ENCODE measurements around the gene FCGBP.
"Not testable (repeated sequence)": the region's sequence is repeated elsewhere in the genome, so short reads cannot be mapped to it uniquely, and the experiment has no call there.

FCGBP gene

DNA sequence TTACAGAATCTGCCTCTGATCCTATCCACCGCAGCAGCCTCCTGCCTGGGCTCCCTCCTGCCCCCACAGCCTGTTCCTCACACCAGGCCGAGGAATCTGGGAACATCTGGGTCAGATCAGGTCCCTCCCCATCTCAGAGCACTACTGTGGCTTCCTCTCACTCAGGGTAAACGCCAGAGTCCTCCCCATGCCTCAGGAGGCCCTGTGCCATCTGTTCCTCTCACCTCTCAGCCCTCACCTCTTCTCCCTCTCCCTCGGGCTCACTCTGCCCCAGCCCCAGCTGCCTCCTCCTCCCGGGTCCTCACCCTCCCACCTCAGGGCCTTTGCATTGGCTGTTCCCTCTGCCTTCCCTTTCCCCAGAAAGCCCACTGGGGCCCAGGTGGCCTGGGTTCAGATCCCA lies 18.2 kb downstream of the FCGBP start:
- no peak for DNase-seq

DNA sequence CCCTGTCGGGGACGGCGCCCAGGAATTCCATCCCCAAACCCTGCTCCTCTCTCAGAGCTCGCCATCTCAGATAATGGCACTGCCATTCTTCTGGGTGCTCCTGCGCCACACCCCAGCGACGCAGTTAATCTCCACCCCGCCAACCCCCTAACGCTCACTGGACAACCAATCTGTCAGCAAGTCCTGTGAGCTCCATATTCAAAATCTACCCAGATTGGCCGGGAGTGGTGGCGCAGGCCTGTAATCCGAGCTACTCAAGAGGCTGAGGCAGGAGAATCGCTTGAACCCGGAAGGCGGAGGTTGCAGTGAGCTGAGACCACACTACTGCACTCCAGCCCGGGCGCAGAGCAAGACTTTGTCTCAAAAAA lies 18.6 kb downstream of the FCGBP start:
- peak; percentile 28 for DNase-seq

DNA sequence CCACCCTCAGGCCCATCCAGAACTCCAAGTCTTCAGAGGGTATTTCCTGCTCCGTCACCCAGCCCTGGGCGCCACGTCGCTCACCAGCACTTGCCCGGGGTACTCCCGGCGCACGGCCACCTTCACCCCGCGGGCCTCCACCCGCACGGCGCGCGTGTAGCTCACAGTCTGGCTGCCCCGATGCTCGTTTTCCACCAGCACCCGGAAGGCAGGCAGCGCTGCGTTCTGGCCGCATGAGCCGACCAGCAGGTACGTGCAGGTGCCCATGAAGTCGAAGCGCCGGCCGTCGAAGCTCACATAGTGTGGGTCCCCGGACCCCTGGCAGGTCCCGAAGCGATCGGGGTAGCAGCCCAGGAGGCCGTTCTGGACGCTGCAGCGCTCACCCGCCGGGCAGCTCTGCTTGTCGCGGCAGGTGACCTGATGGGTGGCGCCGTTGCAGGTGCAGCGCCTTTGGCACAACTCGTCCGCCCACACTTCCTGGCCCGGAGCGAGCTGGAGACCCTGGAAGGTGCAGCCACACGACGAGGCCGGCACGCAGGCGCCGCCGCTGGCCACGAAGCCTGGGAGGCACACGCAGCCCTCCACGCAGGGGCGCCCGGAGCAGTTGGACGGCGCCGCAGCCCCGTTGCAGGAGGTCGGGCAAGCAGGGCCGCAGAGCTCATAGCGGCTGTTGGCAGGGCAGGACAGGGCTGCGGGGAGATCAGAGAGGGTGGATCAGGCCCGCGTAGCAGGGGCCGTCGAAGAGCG lies 19.2 kb downstream of the FCGBP start:
- DNase-seq, result no peak

DNA sequence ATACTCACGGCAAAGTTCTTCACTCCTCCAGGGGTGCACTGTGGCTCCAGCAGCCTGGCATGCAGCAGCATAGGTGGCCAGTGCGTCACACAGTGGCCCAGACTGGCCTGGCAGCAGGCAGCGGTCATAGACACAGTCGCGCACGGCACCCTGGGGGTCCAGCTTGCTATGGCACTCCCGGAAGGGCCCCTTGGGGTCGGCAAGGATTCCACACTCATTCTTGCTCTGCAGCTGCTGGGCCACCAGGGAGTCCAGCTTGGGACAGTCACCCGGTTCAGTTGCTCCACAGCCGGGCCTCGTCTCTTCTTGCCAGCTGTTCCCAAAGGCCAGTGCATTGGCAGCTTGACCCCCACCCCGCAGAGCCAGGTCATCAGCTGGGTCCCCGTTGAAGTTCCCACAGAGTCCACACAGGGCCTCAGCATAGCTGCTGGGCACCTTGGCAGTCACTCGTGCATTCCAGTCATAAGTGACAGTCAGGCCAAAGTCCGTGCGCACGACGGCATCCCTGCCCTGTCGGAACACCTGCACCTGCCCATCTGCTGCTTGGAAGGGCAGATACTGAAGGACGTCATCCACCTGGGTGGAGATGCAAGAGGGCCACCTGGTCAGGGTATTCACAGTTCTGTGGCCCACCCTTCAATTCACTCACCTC lies 20.6 kb downstream of the FCGBP start:
- DNase-seq, result no peak

DNA sequence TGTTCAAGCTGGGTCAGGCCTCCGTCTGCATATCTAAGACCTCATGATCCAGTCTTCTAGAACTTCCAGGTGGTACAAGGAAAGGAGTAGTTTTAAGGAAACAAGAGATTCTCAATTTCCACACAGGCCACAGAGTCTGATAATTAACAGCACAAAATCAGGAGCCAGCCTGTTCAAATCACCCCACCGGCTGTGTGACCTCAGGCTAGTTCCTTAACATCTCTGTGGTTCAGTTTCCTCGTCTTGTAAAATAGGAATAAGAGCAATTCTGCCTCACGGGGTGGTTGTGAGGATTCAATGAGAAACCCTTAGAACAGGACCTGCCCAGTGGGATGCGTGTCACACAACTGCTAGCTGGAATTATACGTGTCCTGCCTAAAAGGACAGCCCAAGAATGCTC lies 25.6 kb downstream of the FCGBP start:
- DNase-seq, result no peak

DNA sequence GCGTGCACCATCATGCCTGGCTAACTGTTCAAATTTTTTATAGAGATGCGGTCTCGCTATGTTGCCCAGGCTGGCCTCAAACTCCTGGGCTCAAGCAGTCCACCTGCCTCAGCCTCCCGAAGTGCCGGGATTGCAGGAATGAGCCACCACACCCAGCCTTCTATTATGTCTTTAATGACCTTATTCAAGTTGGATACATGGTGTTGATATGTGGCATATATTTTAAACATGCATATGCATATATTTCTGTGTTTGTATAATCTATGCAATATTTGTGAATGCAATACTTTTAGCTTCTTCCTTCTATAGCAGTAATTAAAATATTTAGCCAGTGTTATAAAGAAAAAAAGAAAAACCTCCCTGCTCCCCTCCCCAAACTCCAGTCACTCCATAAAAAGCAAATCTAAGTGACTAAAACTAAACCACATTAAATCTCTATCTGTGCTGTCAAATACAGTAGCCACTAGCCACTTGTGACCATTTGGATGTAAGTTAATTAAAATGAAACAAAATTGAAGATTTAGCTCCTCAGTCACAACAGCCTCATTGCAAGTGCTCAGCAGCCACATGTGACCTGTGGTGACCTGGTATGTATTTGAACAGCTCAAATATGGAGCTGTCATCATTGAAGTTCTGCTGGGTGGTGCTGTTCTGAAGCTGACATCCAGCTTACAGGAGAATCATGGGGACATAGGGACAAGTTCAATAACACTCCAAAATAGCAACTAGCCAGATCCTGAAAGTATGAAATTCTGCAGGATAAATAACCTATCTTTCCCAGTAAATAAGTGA lies 27.4 kb downstream of the FCGBP start:
- DNase-seq, result no peak

DNA sequence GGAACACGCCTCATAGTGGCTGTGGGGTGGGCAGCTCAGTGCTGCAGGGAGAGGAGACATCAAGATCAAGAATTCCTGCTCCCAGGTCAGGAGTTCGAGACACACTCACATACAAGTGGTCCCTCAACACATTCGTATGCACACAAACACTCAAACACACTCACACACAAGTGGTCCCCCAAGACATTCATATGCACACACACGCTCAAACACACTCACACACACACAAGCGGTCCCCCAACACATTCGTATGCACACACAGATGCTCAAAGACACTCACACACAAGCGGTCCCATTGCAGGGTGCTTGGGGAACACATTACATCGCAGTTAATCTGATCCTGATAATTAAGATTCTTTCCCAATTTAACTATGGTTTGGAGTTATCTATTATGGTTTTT lies 28.2 kb downstream of the FCGBP start:
- no peak for DNase-seq

DNA sequence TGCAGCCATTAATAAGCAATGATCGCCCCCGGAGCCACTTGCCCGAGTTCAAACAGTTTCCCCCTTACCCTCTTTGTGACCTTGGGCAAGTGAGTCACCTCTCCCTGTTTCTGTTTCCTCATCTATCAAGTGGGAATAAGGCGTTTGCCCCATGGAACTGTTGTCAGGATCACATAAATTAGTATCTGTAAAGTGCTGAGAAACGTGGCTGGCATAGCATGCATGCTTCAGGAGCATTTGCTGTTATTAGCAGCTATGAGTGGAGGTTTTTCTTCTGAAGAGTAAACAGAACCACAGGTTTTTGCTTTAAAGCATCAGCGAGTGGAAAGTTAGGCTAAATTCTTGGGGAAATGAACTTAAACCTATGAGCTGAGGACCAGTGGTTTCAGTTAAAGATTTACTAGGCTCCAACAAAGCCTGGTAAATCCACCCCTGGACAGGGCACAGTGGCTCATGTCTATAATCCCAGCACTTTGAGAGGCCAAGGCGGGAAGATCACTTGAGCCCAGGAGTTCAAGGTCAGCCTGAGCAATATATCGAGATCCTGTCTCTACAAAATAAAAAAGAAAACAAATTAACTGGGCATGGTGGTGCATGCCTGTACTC lies 30.8 kb downstream of the FCGBP start:
- not testable (repeated sequence) for DNase-seq

DNA sequence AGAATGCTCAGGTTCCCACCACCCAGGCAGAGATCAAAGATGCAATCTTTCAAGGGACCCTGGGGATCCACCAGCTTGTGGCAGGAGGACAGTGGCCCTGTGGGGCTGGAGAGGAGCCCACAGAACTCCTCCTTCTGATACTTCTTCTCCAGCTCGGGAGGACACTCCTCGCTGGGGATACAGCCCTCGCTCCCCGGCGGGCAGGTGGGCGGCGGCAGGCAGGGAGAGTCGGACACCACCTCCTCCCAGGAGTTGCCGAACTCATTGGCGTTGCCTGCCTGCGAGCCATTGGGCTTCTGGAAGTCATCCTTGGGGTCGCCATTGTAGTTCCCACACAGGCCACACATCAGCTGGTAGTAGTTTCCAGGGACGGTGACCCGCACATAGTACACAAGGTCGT lies 32.1 kb downstream of the FCGBP start:
- DNase-seq, result not testable (repeated sequence)

DNA sequence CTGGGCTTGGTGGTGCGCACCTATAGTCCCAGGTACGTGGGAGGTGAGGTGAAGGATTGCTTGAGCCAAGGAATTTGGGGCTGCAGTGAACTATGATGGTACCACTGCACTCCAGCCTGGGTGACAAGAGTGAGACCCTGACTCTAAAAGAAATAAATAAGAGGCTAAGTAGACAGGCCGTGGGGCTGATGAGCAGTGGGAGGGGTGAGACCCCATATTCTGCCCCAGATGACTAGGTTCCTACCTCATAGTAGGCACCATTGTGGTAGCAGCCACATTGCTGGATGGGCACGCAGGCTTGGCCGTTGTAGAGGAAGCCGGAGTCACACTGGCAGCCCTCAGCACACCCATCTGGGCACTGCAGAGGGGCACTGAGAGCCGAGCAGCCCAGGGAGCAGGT lies 32.8 kb downstream of the FCGBP start:
- not testable (repeated sequence) for DNase-seq

DNA sequence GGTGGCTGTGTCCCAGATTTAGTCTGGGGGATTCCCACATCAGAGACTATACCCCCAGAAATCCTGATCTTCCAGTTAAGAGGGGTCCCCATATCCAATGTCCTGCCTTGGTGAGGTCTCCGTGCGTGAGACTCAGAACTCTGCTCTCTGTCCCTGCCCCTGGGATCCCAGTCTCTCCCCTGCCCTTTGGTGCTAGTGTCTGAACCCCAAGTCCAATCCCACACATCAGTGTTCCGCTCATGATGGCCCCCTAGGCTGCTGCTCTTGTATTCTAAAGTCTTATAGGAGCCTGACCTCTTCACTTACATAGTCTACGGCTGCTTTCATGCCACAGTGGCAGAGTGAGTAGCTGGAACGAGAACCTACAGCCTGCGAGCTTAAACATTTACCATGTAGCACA lies 35.6 kb downstream of the FCGBP start:
- not testable (repeated sequence) for DNase-seq

DNA sequence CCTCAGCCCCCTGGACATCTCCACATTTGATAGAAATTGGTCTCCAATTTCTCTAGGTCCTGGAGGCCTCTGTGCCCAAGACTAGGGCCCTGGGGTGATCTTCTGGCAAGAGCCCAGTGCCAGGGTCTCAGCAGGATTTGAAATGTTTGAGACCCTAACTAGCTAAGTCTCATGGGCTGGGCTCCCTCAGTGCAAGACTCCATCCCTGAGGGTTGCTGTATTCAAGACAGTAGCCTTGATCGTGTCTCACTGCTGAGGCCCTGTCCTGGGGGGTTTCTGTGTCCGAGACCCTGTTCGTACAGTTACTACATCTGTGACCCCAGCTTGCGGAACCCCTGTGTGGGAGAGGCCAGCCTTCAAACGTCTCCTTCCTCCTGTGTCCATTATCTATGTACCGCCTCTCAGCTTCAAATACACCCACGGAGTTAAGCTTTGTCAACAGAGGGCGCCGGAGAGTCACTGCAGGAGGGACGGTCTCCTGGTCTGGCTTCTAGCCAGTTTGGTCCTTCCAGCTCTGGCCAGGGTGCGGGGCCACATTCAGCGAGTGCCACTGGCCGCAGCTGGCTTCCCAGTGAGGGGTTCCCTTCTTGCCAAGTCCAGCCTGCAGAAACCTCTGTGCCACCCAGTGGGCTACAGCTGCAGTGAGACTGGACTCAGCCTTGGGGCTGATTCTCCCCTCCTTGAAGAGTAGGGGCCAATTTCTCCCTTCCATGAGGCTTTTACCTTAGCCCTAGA lies 36.8 kb downstream of the FCGBP start:
- peak; percentile 26 for DNase-seq

DNA sequence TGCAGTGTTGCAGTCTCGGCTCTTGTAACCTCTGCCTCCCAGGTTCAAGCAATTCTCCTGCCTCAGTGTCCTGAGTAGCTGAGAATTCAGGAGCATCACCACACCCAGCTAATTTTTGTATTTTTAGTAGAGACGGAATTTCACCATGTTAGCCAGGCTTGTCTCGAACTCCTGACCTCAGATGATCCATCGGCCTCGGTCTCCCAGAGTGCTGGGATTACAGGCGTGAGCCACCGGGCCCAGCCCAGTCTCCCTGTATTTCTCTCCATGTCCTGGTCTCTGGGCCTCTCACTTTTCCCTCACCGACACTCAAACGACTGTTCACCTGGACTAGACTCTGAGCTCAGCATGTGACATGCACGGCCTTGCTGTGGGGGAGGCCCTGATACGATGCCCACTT lies 39.3 kb downstream of the FCGBP start:
- DNase-seq, result not testable (repeated sequence)

DNA sequence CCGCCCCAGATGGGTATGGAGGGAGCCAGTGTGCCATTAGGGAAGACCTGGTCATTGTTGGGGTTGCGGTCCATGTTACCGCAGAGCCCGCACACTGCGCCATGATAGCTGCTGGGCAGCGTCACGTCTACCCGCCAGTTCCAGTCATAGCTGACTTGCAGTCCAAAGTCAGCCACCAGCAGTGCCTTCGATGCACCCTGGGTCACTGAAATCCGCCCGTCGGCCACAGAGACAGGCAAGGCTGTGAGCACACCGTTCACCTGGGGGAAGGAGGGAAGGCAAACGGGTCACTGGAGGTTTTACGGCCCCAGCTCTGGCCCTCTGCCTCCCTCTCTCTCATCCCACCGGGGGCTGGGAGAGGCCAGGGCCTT lies 40.2 kb downstream of the FCGBP start:
- DNase-seq, result not testable (repeated sequence)

DNA sequence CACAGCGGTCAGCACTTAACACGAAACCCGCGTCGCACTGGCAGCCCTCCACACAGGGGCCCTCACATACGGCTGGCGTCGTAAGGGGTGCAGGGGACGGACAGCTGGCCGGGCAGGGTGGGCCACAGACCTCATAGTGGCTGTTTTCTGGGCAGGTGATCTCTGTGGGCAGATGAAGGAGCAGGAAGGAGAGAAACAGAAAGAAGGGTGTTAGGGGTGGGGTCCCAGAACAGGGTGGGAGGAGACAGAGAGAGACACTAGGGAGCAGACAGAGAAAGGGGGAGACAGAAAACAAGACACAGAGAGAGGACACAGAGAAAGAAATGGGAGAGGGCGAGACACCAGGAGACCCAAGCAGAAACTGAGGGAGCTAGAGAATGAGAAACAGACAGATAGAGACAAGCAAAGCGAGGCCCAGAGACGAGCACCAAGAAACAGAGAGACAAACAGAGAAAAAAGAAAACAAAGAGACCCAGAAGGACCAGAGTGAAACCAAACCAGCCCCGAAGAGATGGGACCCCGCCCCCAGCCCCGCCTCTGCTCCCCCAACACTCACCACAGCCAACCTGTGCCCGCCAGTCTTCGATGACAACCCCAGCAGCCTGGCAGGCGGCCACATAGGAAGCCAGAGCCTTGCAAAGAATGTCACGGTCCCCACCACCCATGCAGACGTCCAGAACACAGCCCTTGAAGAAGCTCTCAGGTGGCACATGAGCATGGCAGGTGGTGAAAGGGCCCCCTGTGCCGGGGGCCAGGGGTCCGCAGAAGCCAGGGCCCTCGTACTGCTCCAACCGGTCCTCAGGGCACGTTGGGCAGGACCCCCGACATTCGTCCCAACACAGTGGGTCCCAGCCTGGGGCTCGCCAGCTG lies 40.8 kb downstream of the FCGBP start:
- DNase-seq, result not testable (repeated sequence)

DNA sequence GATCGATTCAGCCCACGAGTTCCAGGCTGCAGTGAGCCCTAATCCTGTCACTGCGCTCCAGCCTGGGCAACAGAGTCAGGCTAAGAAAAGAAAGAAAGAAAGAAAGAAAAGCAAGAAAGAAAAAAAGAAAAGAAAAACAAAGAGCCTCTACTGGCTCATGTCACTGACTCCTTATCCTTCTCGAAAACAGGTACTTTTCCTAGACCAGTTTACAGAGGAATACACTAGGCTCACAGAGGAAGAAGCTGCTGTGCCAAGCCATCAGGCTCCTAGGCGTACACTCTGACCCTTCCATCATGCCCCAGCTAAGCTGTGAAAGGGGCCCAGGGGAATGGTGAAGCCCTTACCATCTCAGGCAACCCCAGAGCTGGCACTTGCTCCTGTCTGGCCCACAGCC lies 41.9 kb downstream of the FCGBP start:
- DNase-seq, result not testable (repeated sequence)

DNA sequence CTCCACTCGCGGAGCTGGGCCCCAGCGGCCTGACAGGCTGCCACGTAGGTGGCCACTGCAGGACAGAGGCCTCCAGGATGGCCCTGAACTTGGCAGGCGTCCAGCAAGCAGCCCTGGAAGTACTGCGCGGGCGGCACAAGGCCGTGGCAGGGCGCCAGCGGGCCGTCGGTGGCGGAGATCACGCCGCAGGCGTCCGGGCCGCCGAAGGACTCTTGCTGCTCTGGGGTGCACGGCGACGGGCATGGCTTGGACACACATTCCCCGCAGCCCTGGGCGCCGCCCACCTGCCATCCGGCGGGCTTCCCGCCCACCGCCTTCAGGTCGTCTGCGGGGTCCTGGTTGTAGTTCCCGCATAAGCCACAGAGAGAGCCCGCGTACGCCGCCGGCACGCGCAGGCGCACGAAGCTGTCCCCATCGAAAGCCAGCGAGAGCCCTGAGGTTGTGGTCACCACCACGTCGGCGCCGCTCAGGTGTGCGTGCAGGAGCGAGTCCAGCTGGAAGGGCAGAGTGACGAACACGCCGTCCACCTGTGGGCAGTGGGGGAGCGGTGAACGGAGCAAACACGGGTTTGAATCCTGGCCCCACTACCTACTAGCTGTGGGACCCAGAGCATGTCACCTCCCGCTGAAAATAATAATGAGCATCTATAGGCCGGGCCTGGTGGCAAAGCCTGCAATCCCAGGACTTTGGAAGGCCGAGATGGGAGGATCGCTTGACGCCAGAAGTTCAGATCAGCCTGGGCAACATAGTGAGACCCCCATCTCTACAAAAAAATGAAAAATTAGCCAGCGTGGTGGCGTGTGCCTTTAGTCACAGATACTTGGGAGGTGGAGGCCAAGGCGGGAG lies 42.6 kb downstream of the FCGBP start:
- peak; percentile 63 for DNase-seq

DNA sequence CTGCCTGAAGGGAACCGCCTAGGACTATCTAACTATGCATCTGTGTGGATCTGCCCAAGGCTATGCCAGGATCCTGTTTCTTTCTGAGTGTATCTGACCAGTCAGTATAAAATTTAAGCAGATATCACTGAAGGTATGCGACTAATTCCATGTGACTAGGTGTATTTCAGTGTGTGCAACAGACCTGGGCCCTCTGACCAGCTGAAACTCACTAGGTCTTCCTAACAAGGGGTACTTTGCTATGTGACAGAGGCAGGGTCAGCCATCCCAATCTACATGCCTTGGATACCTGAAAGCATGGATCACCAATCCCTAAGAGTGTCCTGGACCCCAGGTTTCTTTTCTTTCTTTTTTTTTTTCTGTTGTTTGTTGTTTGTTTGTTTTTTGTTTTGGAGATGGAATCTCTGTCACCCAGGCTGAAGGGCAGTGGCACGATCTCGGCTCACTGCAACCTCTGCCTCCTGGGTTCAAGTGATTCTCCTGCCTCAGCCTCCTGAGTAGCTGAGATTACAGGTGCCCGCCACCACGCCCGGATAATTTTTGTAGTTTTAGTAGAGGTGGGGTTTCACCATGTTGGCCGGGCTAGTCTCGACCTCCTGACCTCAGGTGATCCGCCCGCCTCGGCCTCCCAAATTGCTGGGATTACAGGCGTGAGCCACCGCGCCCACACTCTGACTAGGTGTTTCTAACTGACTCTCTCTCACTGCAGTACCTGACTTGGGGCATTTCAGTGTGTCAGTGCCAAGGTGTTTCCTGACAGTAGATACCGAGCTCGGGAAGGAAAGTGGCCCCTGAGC lies 43.5 kb downstream of the FCGBP start:
- DNase-seq, result no peak

DNA sequence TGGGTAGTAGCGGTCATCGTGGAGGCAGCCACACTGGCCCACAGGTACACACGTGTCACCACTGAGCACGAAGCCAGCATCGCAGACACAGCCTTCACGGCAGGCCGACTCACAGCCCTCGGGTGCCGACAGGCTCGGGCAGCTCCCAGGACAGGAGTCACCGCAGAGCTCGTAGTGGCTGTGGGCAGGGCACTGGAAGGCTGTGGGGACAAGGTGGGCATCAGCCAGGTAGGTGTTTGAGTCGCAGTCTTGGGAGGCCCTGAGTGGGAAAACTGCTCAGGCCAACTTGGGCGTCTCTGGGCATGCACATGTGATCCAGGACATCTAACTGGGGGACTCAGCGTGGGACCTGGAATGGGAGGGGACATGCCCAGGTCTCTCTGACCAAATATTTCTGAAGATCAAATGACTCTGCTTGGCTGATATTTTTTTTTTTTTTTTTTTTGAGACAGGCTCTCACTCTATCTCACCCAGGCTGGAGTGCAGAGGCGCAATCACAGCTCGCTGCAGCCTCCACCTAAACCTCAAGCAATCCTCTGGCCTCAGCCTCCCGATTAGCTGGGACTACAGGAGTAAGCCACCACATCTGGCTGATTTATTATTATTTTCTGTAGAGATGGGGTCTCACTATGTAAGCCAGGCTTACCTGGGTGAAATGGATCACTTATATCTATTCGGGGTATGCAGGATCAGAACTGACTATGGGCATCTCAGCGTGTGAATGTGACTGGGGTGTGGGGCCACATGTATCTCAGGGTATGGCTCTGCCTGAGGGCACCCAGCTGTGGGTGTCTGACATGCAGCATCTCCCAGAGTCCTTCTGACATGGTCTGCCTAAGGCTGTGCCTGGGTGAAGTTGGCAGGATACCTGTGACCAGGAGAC lies 44.3 kb downstream of the FCGBP start:
- DNase-seq, result not testable (repeated sequence)
